Stimulated activated naive CD4-positive, alpha-beta T cell treated with Interleukin-2 at 50 U/mL for 16 hours (primary cell): ENCODE measurements around the gene KIAA0753.

Experiments used
- DNase-seq: peaks from one replicate; lab custom pipeline; 2025; lab: John Stamatoyannopoulos, UW

KIAA0753 gene

GRCh38 chr17:6640536-6641246, at the start of gene KIAA0753, which contains the start of gene TXNDC17:
KIAA0753 (minus strand) TSS chr17:6640711; CDS start chr17:6635103, 5,608 bp downstream.
TXNDC17 (plus strand) TSS chr17:6641060; CDS start chr17:6641083, 23 bp downstream.
- peak; percentile 89 for DNase-seq

GRCh38 chr17:6688944-6689343, 48.4 kb upstream of the KIAA0753 start:
- DNase-seq, result no peak

DNA sequence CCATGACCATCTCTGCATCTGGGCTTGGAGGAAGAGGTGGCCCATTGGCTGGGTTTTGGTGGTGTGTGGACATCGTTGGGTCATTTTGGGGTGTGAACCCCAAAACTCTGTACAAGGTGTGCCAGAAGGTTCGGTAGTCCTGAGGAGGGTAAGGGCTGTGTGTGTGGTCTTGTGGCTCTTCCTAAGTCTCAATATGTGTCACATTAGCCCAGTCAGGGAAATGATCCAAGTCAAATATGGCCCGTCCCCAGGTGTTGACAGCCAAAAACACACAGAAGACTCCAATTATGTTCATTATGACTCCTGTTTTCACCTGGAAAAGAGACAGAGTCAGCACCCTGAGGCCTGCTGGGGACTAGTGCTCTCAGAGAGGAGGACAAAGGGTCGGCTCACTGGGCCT, 45.5 kb upstream of the KIAA0753 start:
- no peak for DNase-seq

DNA sequence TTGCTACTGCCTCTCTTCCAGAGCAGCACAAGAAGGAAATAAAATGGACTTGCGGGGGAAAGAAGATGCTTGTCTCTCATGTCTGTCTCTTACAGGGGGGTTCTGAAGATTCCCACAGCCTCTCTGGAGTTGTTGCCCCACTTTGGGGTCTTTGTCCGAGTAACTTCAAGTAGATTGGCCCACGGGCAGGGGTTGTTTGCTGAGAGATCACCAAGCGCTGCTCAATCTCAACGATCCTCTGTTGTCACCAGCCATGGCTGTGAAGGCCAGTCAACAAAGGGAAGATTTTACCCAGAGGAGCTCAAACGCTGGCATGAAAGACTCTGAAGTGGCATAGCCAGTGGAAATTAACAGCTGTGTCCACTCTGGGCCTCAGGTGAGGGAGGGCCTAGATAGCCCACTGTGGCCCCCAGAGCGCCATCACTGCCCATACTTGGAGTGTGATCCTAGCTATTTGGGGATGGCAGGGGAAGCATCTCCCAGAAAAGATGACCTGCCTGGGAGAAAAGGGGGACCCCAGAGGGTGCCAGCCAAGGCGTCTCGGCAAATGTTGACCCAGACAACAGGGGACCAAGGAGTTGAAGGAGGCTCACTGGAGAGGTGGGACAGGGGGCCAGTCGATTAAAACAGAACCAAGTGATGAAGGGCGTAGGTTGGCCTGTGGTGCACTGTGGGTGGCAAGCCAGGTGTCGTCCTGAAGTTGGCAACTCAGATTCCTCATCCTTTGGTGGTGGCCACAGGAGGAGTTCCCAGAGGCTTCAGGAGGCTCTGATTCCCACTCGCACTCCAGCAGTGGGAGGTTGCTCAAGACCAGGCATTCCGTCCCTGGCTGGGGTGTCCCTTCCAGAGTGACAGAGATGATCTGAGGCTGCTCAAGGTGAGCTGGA, 44.6 kb upstream of the KIAA0753 start:
- no peak for DNase-seq

GRCh38 chr17:6684460-6684783, 43.9 kb upstream of the KIAA0753 start:
- DNase-seq, result no peak

- no peak for DNase-seq
Measured at GRCh38 chr17:6683730-6684459, 43.4 kb upstream of the KIAA0753 start.

GRCh38 chr17:6683081-6683684, 42.7 kb upstream of the KIAA0753 start:
- no peak for DNase-seq

- no peak for DNase-seq
Measured at GRCh38 chr17:6682339-6682738, 41.8 kb upstream of the KIAA0753 start.

DNA sequence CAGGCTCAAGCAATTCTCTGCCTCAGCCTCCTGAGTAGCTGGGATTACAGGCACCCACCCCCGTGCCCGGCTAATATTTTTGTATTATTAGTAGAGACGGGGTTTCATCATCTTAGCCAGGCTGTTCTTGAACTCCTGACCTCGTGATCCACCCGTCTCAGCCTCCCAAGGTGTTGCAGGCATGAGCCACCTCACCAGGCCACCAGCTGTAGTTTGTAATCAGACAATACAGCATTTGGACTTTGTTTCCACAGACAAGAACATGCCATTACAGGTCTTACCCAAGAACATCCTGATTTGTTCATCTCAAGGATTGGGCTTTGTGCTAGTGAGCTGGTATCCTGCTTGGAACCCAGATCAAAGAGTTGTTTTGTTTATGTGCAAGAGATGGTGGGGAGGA, 41.2 kb upstream of the KIAA0753 start:
- DNase-seq, result no peak

DNA sequence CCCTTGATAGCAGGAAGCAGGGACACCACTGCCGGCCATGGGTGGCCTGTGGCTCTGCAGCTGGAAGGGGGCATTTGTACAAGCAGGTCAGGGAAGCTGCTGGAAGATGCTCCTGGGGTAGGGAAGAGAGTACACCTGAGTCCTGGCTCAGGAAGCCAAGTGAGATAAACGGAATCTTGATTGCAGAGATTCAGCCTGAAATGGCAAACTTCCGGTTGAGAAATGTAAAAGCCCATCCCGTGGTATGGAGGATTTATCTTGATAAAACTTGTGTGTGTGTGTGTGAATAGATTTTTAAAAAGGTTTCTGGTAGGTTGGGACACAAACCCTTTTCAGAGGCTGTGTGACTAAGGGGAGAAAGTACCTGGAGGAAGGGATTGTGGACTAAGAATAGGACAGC, 40.7 kb upstream of the KIAA0753 start:
- DNase-seq, result no peak

- DNase-seq, result no peak
Measured at GRCh38 chr17:6679241-6679640, 38.7 kb upstream of the KIAA0753 start.

DNA sequence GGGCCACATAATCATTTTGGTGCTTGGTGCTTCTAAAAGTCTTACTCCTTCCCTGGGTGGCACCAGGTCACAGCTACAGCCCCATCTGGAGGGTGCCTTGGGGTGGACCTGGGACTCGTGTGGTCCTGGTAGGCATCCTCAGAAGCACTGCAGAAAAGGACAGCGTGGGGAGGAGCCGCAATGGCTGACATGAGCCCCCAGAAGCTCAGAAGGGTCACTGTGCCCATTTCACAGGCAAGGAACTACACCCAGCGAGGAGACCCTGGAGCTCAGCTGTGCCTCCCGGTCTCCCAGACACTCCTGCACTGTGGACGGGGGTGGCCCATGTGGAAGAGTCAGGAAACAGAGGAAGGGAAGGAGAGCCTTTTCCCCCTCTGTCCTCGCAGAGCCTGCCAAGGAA, 37.4 kb upstream of the KIAA0753 start:
- no peak for DNase-seq

GRCh38 chr17:6677158-6677831, 36.8 kb upstream of the KIAA0753 start:
- no peak for DNase-seq

GRCh38 chr17:6676802-6677157, 36.3 kb upstream of the KIAA0753 start:
- DNase-seq, result no peak

DNA sequence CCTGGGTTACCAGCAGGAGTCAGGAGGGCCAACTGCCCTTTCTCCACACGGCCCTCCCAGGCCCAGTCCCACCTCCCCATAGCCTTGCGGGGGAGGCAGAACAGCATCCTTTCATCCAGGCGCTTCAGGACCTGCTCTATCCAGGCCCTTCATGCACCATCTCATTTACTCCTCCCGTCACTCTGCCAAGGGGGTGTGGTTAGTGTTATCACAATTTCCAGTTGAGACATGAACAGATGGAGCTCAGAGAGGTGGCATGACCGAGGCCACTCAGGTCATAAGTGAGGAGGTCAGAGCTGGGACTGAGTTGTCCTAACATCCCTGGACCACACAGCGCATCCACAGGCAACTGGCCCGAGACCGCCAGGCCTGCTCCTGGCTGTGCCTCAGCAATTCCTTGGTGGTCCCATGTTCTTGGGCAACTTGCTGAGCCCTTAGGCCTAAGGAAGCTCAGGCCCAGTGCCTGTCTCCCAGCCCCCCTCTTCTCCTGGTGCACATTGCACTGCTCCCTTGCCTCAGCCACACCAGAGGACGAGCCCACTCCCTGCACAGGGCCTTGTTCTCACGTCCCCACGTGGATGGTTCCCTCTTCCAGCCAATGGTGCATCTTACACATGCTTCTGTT, 34.8 kb upstream of the KIAA0753 start:
- no peak for DNase-seq

DNA sequence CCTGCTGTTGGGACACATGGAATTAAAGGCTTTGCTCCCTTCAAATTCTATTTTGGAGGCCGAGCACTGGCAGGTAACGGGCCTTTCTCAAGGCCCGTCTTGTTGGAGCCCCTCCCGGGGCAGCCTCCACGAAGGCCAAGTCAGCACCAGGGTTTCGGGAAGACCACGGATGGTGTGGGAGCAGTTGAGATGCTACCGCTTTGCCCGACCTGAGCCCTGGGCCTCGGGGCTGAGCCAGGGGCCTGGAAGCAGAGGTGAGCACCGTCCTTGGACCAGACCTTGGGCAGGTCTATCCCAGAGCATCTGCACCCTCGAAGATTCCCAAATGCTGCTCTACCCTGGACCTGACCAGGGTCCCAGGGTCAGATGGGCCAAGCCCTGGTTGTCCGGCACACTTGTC, 34.1 kb upstream of the KIAA0753 start:
- no peak for DNase-seq

- no peak for DNase-seq
Measured at GRCh38 chr17:6671431-6671830, 30.9 kb upstream of the KIAA0753 start.

- DNase-seq, result no peak
Measured at GRCh38 chr17:6670999-6671398, 30.5 kb upstream of the KIAA0753 start.

GRCh38 chr17:6670571-6670970, 30.1 kb upstream of the KIAA0753 start:
- no peak for DNase-seq

DNA sequence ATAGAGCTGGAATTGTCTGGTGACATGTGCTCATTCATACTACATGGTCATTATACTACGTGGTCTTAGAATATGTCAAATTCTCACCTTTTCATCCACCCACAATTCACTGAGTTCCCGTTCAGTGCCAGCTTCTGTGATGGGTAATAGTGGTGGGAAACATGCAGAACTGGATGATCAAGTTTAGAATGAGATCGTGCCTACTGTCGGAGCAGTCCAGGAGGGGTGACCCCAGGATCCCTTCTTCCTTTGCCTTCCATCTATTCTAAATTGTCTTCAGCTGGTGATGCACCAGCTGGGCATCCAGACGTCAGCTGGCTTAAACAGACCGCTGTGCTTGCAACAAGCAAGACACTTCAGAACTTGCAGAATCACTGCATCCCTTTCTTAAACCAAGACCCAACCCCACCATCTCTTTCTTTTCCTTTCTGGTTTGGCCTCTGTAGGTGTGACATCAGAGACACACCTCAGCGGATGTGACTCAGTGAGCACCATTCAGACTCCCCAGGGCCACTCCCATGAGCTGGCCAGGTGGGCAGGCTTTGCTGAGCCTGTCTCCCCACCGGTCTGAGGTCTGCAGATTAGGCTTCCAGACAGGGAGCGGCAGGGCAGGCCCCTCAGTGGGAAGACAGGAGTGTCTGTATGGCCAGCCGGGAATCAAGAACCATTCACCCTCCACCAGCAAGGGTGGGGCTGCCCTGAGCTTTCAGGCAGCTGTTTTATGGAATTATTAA, 29.1 kb upstream of the KIAA0753 start:
- no peak for DNase-seq
